Kidney epithelial cell (primary cell): Measurements from ENCODE around the gene USP24. TPM values are rescaled to one million over a fixed set of nuclear protein-coding genes. Genes with fewer than 3 reads are reported as not detected.

Source experiments
- DNase-seq: peaks from one replicate; pipeline ENCODE4 v3.0.0-alpha.2; 2010; ENCODE audit warnings: low read depth
- H3K27me3 ChIP-seq: 2 replicates; pipeline ENCODE4 v1.6.0; 2011; ENCODE audit warnings: low read length; ENCODE audit not compliant: control insufficient read depth, insufficient read depth
- H3K36me3 ChIP-seq: 2 replicates; pipeline ENCODE4 v1.5.1; 2011; ENCODE audit warnings: low read length; ENCODE audit not compliant: control insufficient read depth, insufficient read depth
- H3K4me3 ChIP-seq: 2 replicates; pipeline ENCODE4 v1.5.1; 2011; ENCODE audit warnings: low read depth, mild to moderate bottlenecking, control low read depth, low read length
- CTCF ChIP-seq: IDR thresholded peaks from 2 replicates; pipeline ENCODE4 v1.5.1; 2011; ENCODE audit warnings: mild to moderate bottlenecking, moderate library complexity, low read length, control low read depth, inconsistent platforms; ENCODE audit not compliant: insufficient read depth, poor library complexity, severe bottlenecking
- total RNA-seq: library from RNA; depleted of rRNA; stranded (reverse); fragments of >200 nt; gene quantifications from 2 replicates; pipeline ENCODE4 v1.2.3, GENCODE V29; 2015

USP24 gene
- total RNA-seq, 1 donor from 2014 or later = 27.2 TPM

GRCh38 chr1:55049914-55050278 is 165.3 kb downstream of the USP24 start:
- H3K36me3 ChIP-seq = no peaks in the 10 kb centered on the region
- H3K4me3 ChIP-seq = no peak overlapping the region
- no peaks in the 10 kb centered on the region for H3K27me3 ChIP-seq
- no peak for DNase-seq
- TF ChIP-seq CTCF = no peak

GRCh38 chr1:55049271-55049913 is 165.8 kb downstream of the USP24 start:
- no peaks in the 10 kb centered on the region for H3K27me3 ChIP-seq
- no peak overlapping the region for H3K4me3 ChIP-seq
- no peak for TF ChIP-seq CTCF
- no peaks in the 10 kb centered on the region for H3K36me3 ChIP-seq
- no peak for DNase-seq

- no peaks in the 10 kb centered on the region for H3K27me3 ChIP-seq
- H3K36me3 ChIP-seq = no peaks in the 10 kb centered on the region
- DNase-seq = no peak
- no peak for TF ChIP-seq CTCF
- no peak overlapping the region for H3K4me3 ChIP-seq
These were observed 166.5 kb downstream of the USP24 start for GRCh38 chr1:55048453-55049270.

- TF ChIP-seq CTCF = no peak
- no peak for DNase-seq
- Histone ChIP-seq H3K36me3 (no peaks in the 10 kb centered on the region), H3K27me3 (no peaks in the 10 kb centered on the region), H3K4me3 (no peak overlapping the region)
These were observed 167.6 kb downstream of the USP24 start for GRCh38 chr1:55047611-55048010.

- Histone ChIP-seq H3K4me3 (no peak overlapping the region), H3K36me3 (no peaks in the 10 kb centered on the region), H3K27me3 (no peaks in the 10 kb centered on the region)
- no peak for TF ChIP-seq CTCF
- DNase-seq = no peak
These were observed 168.3 kb downstream of the USP24 start for GRCh38 chr1:55046871-55047270.

GRCh38 chr1:55045430-55045829 is 169.7 kb downstream of the USP24 start:
- H3K27me3 ChIP-seq = peaks cover 4% of the 10 kb centered on the region
- TF ChIP-seq CTCF = no peak
- no peaks in the 10 kb centered on the region for H3K36me3 ChIP-seq
- DNase-seq = no peak
- H3K4me3 ChIP-seq = no peak overlapping the region
